OCI-LY7 (cell line): ENCODE results near the gene CACNA1H.
"Not testable (repeated sequence)": the region's sequence is repeated elsewhere in the genome, so short reads cannot be mapped to it uniquely, and the experiment has no call there.

Source experiments
- CTCF ChIP-seq: fragments of 200-600 bp; sonication (generic); conservative IDR thresholded peaks from 2 replicates; pipeline ENCODE4 v1.5.1; 2014; ENCODE audit warnings: mild to moderate bottlenecking, antibody characterized with exemption, low read length, moderate library complexity, mixed read lengths
- EZH2phosphoT487 ChIP-seq: fragments of 200-600 bp; sonication (generic); IDR thresholded peaks from 2 replicates; pipeline ENCODE4 v1.6.1; 2018; ENCODE audit warnings: low read depth, borderline replicate concordance, mild to moderate bottlenecking, mixed run types, antibody characterized with exemption, low read length, moderate library complexity, mixed read lengths

- not testable (repeated sequence) for TF ChIP-seq CTCF, EZH2phosphoT487
Observed at GRCh38 chr16:1232049-1232748, 79.3 kb downstream of the CACNA1H start.
